B cell (primary cell): ENCODE results near the gene CFAP70.

Experiments
- CTCF ChIP-seq: fragments of 200-600 bp; IDR thresholded peaks from one replicate; pipeline ENCODE4 v1.8.0; 2022; ENCODE audit warnings: antibody characterized with exemption, mild to moderate bottlenecking
- EZH2 ChIP-seq: IDR thresholded peaks from 2 replicates; pipeline ENCODE4 v1.6.1; 2012; ENCODE audit warnings: borderline replicate concordance, low read depth, mild to moderate bottlenecking, moderate library complexity, low read length; ENCODE audit not compliant: insufficient read depth, poor library complexity, severe bottlenecking

DNA sequence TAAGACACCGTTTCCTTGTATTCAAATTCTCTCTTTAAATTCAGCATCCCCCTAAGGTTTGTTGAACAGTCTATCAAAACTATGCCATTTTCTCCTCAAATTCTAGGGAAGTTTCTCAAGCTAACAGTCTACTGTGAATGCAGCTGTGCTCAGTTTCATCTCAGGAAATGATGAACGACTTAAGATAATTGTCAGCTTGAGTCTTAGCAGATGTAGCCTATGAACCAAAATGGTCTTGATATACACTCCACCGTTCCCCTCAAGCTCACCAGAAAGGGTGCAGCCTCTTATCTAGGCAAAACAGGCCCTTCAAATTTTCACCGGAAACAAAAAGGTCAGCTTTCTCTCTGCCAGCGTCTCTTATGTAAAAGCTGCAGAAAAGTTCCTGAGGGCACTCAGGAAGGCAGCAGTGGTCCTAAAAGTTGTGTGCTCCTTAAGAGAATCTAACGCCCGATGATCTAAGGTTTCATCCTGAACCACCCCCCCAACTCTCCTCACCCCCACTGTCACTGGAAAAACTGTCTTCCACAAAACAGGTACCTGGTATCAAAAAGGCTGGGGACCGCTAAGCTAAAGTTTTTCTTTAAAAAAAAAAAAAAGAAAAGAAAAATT is 113.7 kb downstream of the CFAP70 start:
- TF ChIP-seq EZH2: no peak
- no peak for TF ChIP-seq CTCF
